ENCODE measurements around the gene DIS3L2.

DNA sequence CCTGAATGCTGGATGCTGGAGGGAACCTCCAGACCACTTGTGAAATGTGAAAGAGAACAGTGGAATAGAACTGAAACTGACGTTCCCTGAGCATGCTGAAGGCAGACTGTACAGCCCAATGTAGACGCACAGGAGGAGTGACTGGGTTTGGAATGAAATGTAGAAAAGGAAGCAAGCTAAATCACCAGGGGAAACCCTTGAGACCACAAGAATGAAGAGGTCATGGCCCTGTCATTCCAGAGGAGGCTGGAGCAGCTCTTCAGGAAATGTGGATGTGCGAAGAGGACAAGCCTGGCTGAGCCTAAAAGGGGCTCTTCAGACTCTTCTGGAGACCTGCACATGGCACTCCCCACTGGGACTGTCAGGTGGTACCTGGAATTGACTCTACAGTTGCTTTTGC is 298.6 kb downstream of the DIS3L2 start:
- TF ChIP-seq ASH2L (IDR thresholded peaks at IDR 0.05; ENCODE audit: low read length), result no peak
- TF ChIP-seq, protein P1, sequence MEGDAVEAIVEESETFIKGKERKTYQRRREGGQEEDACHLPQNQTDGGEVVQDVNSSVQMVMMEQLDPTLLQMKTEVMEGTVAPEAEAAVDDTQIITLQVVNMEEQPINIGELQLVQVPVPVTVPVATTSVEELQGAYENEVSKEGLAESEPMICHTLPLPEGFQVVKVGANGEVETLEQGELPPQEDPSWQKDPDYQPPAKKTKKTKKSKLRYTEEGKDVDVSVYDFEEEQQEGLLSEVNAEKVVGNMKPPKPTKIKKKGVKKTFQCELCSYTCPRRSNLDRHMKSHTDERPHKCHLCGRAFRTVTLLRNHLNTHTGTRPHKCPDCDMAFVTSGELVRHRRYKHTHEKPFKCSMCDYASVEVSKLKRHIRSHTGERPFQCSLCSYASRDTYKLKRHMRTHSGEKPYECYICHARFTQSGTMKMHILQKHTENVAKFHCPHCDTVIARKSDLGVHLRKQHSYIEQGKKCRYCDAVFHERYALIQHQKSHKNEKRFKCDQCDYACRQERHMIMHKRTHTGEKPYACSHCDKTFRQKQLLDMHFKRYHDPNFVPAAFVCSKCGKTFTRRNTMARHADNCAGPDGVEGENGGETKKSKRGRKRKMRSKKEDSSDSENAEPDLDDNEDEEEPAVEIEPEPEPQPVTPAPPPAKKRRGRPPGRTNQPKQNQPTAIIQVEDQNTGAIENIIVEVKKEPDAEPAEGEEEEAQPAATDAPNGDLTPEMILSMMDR (IDR thresholded peaks at IDR 0.05; ENCODE audit: control extremely low read depth in 1 of 3, insufficient read depth in 1 of 3, low read depth in 1 of 3, low read length in 3 of 3), result no peak
- no peak for TF ChIP-seq CREB1 (IDR thresholded peaks at IDR 0.05)

All from H1 (cell line).